Gastroesophageal sphincter (tissue), 3 donors: ENCODE measurements around the gene OPCML.

Experiments
- CTCF ChIP-seq, 4 experiments: fragments of 200-600 bp in 2 of 4; fragments of 450-650 bp in 2 of 4; sonication (generic) in 1 of 4; IDR thresholded peaks; one replicate each; pipeline ENCODE4 v1.5.1; 2017 to 2019; ENCODE audit warnings: antibody characterized with exemption in 4 of 4, mild to moderate bottlenecking in 2 of 4, moderate library complexity in 2 of 4
- POLR2AphosphoS5 ChIP-seq: sonication (generic); formaldehyde crosslinking; IDR thresholded peaks from one replicate; pipeline ENCODE4 v1.6.1; 2017; ENCODE audit warnings: antibody characterized with exemption

DNA sequence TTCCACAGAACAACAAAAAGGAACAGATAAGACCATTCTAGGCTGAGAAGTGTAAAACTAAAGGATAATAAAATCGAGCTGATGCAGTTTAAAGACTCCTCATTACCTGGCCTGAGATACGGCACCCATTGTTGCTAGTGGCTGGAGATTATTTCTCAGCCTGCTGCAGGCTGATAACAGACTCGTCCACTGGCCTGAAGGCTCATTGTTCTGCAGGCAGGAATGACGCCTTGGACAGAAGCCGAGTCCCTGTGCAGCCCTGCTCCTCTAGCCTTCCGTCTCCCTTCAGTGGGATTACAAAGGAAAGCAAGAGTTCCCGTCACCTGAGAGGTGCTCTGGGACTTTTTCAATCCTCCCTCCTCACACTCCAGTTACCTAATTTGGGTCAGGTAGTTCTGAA, 1065.3 kb downstream of the OPCML start:
- no peak for TF ChIP-seq POLR2AphosphoS5
- no peak for TF ChIP-seq CTCF (IDR thresholded peaks at IDR 0.05)
